ENCODE data around the gene PSTPIP1.

GRCh38 chr15:77060546-77060945 lies 65.6 kb downstream of the PSTPIP1 start:
- no peak for TF ChIP-seq RARB (CRISPR knock-in tag; IDR thresholded peaks at IDR 0.05)
- TF ChIP-seq BACH2 (CRISPR knock-in tag; IDR thresholded peaks at IDR 0.05; ENCODE audit: borderline replicate concordance) = no peak
- TF ChIP-seq PATZ1 (CRISPR knock-in tag; IDR thresholded peaks at IDR 0.05; ENCODE audit: borderline replicate concordance) = no peak
- TF ChIP-seq ESRRG (CRISPR knock-in tag; IDR thresholded peaks at IDR 0.05) = no peak
- TF ChIP-seq GLIS3 (CRISPR knock-in tag; IDR thresholded peaks at IDR 0.05) = no peak
- TF ChIP-seq TOX (CRISPR knock-in tag; IDR thresholded peaks at IDR 0.05; ENCODE audit: borderline replicate concordance) = no peak
- no peak for TF ChIP-seq CSRNP3 (CRISPR knock-in tag; IDR thresholded peaks at IDR 0.05)
- no peak for TF ChIP-seq SNAI2 (CRISPR knock-in tag; IDR thresholded peaks at IDR 0.05)
- TF ChIP-seq ZC3H10 (CRISPR knock-in tag; IDR thresholded peaks at IDR 0.05) = no peak
- TF ChIP-seq ZFP3 (CRISPR knock-in tag; IDR thresholded peaks at IDR 0.05) = no peak

Data from SK-N-SH treated with all-trans-retinoic acid at 6 μM for 48 hours (cell line).